Measurements from ENCODE around the gene NT5DC3.

GRCh38 chr12:103783744-103784664, 57.0 kb downstream of the NT5DC3 start:
- TF ChIP-seq GATA2 (IDR thresholded peaks at IDR 0.05; ENCODE audit: low read depth, low read length) (no peak), GATA3 (IDR thresholded peaks at IDR 0.05; ENCODE audit: low read depth, low read length) (no peak)
